HG03095 (cell line): ENCODE results near the gene RHCE.
"Not testable (repeated sequence)": the region's sequence is repeated elsewhere in the genome, so short reads cannot be mapped to it uniquely, and the experiment has no call there.

Source experiments
- ATAC-seq: cut with Tn5 transposase; IDR thresholded peaks from one replicate; pipeline ENCODE4 v1.9.1; 2021; ENCODE audit warnings: moderate library complexity; ENCODE audit not compliant: unreplicated experiment

The RHCE gene

GRCh38 chr1:25349606-25350005 is 71.0 kb downstream of the RHCE start:
- ATAC-seq, result no peak

GRCh38 chr1:25347556-25347955 is 73.1 kb downstream of the RHCE start:
- no peak for ATAC-seq

GRCh38 chr1:25343872-25344271 is 76.8 kb downstream of the RHCE start:
- ATAC-seq, result no peak

- no peak for ATAC-seq
Measured at GRCh38 chr1:25342846-25343245, 77.8 kb downstream of the RHCE start.

- no peak for ATAC-seq
Measured at GRCh38 chr1:25341746-25342145, 78.9 kb downstream of the RHCE start.

- ATAC-seq, result no peak
Measured at GRCh38 chr1:25338986-25339385, 81.6 kb downstream of the RHCE start.

GRCh38 chr1:25338188-25338981 is 82.2 kb downstream of the RHCE start, which contains the start of gene TMEM50A:
TSS of gene TMEM50A (plus strand) at chr1:25338334. CDS start at chr1:25340487, 2,153 bp downstream.
- peak; percentile 66 for ATAC-seq

GRCh38 chr1:25337483-25338187 is 83.0 kb downstream of the RHCE start:
- ATAC-seq, result peak; percentile 33

- ATAC-seq, result not testable (repeated sequence)
Measured at GRCh38 chr1:25336922-25337354, 83.7 kb downstream of the RHCE start.

- not testable (repeated sequence) for ATAC-seq
Measured at GRCh38 chr1:25329950-25330349, 90.7 kb downstream of the RHCE start.

- not testable (repeated sequence) for ATAC-seq
Measured at GRCh38 chr1:25329336-25329735, 91.3 kb downstream of the RHCE start.

GRCh38 chr1:25328791-25329185 is 91.8 kb downstream of the RHCE start:
- not testable (repeated sequence) for ATAC-seq

- not testable (repeated sequence) for ATAC-seq
Measured at GRCh38 chr1:25327864-25328790, 92.5 kb downstream of the RHCE start.

- ATAC-seq, result not testable (repeated sequence)
Measured at GRCh38 chr1:25324407-25324806, 96.2 kb downstream of the RHCE start.

GRCh38 chr1:25322127-25322526 is 98.5 kb downstream of the RHCE start:
- ATAC-seq, result not testable (repeated sequence)

- ATAC-seq, result not testable (repeated sequence)
Measured at GRCh38 chr1:25320314-25320938, 100.2 kb downstream of the RHCE start.

- not testable (repeated sequence) for ATAC-seq
Measured at GRCh38 chr1:25312806-25313470, 107.7 kb downstream of the RHCE start.
